ENCODE data around the gene CIRBP.

CIRBP gene

DNA sequence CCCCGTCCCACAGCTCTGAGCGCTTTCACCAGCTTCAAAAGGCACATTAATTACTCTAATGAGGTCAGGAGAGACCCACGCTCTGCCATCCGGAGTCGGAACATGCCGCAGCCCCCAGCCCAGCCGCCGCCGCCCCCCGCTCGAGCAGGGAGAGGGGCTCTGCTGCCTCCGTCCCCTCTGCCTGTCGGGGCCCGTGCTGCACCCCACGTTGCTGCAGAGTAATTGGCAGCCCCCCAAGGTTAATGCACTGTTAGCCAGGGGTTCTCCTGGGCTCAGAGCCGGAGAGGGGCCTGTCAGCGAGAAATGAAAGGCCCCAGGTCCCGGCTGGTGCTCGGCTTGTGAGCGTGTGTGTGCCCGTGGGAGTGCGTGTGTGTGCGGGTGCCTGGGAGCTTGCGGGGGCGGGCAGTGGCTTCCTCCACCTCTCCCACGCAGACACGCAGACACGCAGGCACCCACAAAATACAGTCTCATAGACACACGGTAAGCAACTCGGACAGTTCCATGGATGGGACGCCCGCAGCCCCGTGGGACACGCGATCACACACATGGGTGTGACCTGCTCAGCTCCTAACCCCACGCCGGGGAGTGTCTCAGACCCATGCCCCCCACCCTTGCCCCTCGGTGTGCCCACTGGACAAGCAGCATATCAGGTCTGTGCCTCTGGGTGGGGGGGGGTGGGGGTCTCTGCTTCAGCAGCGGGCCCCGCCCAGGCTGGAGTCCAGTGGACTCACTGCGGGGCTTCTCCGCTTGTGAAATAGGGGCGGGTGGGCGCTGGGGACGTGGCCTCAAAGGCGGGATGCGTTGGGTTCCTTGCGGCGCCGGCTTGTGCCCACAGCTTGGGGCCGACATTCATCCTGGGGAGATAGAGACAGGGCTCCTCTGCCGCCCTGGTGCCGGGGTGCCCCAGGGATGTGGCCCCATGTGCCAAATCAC lies 11.8 kb downstream of the CIRBP start:
- peaks cover 4% of the 10 kb centered on the region for H3K36me3 Mint-ChIP-seq (ENCODE audit: low read depth)
- H3K4me3 Mint-ChIP-seq, result peak overlapping the region in 2 of 3 experiments; percentile 17 to 31
- TF ChIP-seq, protein P1, sequence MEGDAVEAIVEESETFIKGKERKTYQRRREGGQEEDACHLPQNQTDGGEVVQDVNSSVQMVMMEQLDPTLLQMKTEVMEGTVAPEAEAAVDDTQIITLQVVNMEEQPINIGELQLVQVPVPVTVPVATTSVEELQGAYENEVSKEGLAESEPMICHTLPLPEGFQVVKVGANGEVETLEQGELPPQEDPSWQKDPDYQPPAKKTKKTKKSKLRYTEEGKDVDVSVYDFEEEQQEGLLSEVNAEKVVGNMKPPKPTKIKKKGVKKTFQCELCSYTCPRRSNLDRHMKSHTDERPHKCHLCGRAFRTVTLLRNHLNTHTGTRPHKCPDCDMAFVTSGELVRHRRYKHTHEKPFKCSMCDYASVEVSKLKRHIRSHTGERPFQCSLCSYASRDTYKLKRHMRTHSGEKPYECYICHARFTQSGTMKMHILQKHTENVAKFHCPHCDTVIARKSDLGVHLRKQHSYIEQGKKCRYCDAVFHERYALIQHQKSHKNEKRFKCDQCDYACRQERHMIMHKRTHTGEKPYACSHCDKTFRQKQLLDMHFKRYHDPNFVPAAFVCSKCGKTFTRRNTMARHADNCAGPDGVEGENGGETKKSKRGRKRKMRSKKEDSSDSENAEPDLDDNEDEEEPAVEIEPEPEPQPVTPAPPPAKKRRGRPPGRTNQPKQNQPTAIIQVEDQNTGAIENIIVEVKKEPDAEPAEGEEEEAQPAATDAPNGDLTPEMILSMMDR (IDR thresholded peaks at IDR 0.05; ENCODE audit: unreplicated experiment in 3 of 3), result no peak
- H3K9me3 Mint-ChIP-seq, result no peaks in the 10 kb centered on the region
- H3K4me1 Mint-ChIP-seq, result peaks cover 19% of the 10 kb centered on the region
- peaks cover 10% of the 10 kb centered on the region for H3K27me3 Mint-ChIP-seq (ENCODE audit: low read depth)
- no peak overlapping the region for H3K27ac Mint-ChIP-seq

DNA sequence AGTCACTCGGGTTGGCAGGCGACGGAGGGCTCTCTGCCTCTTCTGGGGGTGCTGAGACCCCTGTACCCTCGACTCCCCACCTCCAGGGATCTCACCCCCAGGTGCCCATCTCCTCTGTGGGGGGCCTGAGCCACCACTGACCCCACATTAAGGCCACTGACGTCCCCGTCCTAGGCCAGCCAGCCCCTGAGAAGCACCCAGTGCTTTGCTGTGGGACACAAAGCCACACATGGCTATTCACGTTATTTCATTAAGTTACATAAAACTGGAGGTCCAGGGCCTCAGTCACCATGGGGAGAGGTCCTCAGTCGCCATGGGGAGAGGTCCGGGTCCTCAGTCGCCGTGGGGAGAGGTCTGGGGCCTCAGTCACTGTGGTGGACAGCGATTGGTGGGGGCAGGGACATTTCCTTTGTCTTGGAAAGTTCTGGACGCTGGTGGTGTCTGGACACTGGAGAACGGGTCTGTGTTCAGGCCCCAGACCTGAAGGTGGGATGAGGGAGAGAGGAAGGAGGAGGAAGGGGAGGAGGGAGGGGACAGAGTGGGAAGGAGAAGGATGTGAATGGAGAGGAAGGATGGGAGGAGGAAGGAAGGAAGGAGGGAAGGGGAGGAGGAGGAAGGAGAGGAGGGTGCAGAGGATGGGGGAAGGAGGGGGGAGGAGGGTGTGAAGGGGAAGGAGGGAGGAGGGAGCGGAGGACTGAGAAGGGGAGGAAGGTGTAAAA lies 12.6 kb downstream of the CIRBP start:
- Mint-ChIP-seq H3K27ac (no peak overlapping the region), H3K9me3 (no peaks in the 10 kb centered on the region), H3K4me1 (peaks cover 19% of the 10 kb centered on the region), H3K27me3 (ENCODE audit: low read depth) (peaks cover 10% of the 10 kb centered on the region), H3K4me3 (peak overlapping the region; percentile 9 to 63 (median 47)), H3K36me3 (ENCODE audit: low read depth) (peaks cover 4% of the 10 kb centered on the region)
- TF ChIP-seq, protein P1 (IDR thresholded peaks at IDR 0.05; ENCODE audit: unreplicated experiment in 3 of 3), result no peak

DNA sequence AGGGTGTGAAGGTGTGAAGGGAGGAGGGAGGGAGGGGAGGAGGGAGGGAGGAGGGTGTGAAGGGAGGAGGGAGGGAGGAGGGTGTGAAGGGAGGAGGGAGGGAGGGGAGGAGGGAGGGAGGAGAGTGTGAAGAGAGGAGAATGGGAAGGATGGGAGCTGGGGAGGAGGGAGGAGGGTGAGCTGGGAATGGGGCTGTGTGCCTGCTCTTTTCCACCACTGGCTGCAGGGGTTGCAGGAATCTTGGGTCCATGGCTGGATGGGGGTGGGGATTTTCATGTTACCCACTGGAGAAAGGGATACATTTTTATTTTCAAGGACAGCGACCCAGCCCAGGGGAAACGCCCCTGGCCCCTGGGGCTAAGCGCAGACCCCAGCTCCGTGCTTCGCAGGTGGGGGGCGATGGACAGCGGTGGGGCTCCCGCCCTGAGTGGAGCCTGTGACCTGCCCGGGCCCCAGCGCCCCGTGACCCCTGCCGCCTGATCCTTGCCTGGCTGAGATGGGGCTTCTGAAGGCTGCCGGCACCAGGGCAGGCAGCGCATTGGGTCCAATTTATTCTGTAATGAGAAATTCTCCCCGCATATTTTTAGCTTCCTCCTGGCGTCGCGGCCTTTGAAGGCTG lies 13.6 kb downstream of the CIRBP start:
- H3K9me3 Mint-ChIP-seq, result no peaks in the 10 kb centered on the region
- no peak overlapping the region for H3K27ac Mint-ChIP-seq
- TF ChIP-seq, protein P1 (IDR thresholded peaks at IDR 0.05; ENCODE audit: unreplicated experiment in 3 of 3), result no peak
- peaks cover 10% of the 10 kb centered on the region for H3K27me3 Mint-ChIP-seq (ENCODE audit: low read depth)
- peaks cover 19% of the 10 kb centered on the region for H3K4me1 Mint-ChIP-seq
- no peak overlapping the region for H3K4me3 Mint-ChIP-seq
- peaks cover 4% of the 10 kb centered on the region for H3K36me3 Mint-ChIP-seq (ENCODE audit: low read depth)

DNA sequence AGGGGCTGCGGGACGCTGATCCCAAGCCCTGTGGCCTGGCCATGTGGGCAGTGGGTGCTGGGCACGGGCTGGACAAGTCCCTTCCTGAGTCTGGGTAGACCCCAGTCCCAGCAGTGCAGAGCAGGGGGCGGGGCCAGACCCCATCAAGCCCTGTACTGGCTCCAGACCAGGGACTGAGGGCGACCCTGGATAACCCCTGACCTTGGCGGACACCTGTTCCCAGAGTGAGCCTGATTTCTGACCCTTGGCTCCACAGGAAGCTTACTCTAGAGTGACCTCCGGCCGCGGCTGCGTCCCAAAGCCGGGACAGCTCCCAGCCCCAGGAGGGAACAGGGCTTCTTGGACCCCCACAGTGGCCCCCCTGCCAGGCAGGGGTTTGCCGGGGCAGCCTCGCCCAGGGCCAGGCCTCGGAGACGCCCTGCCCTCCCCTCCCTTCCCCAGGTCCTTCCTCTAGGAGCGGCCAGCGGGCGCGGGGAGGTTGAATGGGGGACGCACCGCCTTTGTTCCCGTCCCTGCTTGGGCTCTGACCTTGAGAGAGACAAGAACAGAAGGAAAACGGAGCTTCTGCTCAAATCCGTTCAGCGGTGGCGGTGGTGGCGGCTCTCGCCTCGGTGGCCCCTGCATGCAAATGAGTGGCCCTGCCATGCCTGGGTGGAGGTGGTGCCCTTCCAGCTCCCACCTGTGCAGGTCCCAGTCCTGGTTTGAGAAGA lies 14.2 kb downstream of the CIRBP start:
- Mint-ChIP-seq H3K27ac (no peak overlapping the region), H3K36me3 (ENCODE audit: low read depth) (peaks cover 4% of the 10 kb centered on the region), H3K9me3 (no peaks in the 10 kb centered on the region), H3K4me1 (peaks cover 19% of the 10 kb centered on the region), H3K4me3 (no peak overlapping the region), H3K27me3 (ENCODE audit: low read depth) (peaks cover 10% of the 10 kb centered on the region)
- TF ChIP-seq, protein P1 (IDR thresholded peaks at IDR 0.05; ENCODE audit: unreplicated experiment in 3 of 3), result no peak

DNA sequence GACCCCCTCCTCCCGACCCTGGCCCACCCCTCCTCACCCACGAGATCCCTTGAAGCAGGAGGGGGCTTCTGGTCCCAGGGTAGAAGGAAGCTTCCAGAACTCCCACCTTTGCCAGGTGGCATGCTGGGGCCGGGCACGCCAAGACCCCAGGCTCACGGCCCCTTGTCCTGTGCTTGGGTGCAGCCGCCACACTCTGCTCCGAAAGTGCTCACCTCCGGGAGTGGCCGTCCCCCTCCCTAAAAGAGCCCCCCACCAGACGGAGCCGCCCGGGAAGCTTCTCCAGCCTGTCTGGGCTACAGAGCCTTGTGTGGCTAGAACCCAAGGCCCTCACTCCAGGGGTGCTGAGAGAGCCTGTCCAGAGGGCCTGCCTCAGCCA lies 14.8 kb downstream of the CIRBP start:
- Mint-ChIP-seq H3K27me3 (ENCODE audit: low read depth) (peaks cover 10% of the 10 kb centered on the region), H3K9me3 (no peaks in the 10 kb centered on the region), H3K4me3 (peak overlapping the region; percentile 76 to 83 (median 77)), H3K36me3 (ENCODE audit: low read depth) (peaks cover 4% of the 10 kb centered on the region), H3K27ac (peak overlapping the region; percentile 20 to 64 (median 25)), H3K4me1 (peaks cover 19% of the 10 kb centered on the region)
- TF ChIP-seq, protein P1 (IDR thresholded peaks at IDR 0.05; ENCODE audit: unreplicated experiment in 3 of 3), result no peak
